ENCODE measurements around the gene ERAS. TPM values are rescaled to one million over a fixed set of nuclear protein-coding genes. Genes with fewer than 3 reads are reported as not detected.

Gene ERAS, protein sequence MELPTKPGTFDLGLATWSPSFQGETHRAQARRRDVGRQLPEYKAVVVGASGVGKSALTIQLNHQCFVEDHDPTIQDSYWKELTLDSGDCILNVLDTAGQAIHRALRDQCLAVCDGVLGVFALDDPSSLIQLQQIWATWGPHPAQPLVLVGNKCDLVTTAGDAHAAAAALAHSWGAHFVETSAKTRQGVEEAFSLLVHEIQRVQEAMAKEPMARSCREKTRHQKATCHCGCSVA
- total RNA-seq (not detected), polyA plus RNA-seq (not detected)

GRCh38 chrX:48826135-48826875 lies at the start of gene ERAS:
ERAS (plus strand) TSS chrX:48826513; CDS start chrX:48829124, 2,611 bp downstream.
- no peaks in the 10 kb centered on the region for H3K27me3 ChIP-seq (ENCODE audit: control insufficient read depth in 4 of 4, insufficient read depth in 4 of 4, low read length in 3 of 4)
- no peaks in the 10 kb centered on the region for H3K4me1 ChIP-seq (ENCODE audit: control insufficient read depth in 4 of 4, insufficient read depth in 4 of 4, low read length in 3 of 4)
- no peak within 1 kb of the TSS for H3K27ac ChIP-seq (ENCODE audit: low read depth in 1 of 2, low read length in 2 of 2)
- TF ChIP-seq NR2F2 (IDR thresholded peaks at IDR 0.05) (no peak), HNF4G (IDR thresholded peaks at IDR 0.05) (no peak), RXRA (IDR thresholded peaks at IDR 0.05) (no peak), YY1 (IDR thresholded peaks at IDR 0.05) (no peak), RAD21 (IDR thresholded peaks at IDR 0.05) (no peak), FOXA2 (IDR thresholded peaks at IDR 0.05) (no peak), FOXA1 (IDR thresholded peaks at IDR 0.05) (no peak), HNF4A (conservative IDR thresholded peaks at IDR 0.05) (no peak), TAF1 (conservative IDR thresholded peaks at IDR 0.05) (no peak), JUND (IDR thresholded peaks at IDR 0.05) (no peak), SP1 (IDR thresholded peaks at IDR 0.05) (no peak), CTCF (IDR thresholded peaks at IDR 0.05; ENCODE audit: low read depth, low read length, missing input control) (no peak), EGR1 (IDR thresholded peaks at IDR 0.05; ENCODE audit: low read depth in 2 of 2) (no peak), MAX (IDR thresholded peaks at IDR 0.05) (no peak), GABPA (IDR thresholded peaks at IDR 0.05 in 1 of 2, conservative IDR thresholded peaks at IDR 0.05 in 1 of 2) (no peak)
- TF ChIP-seq, protein P1, sequence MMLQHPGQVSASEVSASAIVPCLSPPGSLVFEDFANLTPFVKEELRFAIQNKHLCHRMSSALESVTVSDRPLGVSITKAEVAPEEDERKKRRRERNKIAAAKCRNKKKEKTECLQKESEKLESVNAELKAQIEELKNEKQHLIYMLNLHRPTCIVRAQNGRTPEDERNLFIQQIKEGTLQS (IDR thresholded peaks at IDR 0.05) = no peak
- TF ChIP-seq, protein P2, sequence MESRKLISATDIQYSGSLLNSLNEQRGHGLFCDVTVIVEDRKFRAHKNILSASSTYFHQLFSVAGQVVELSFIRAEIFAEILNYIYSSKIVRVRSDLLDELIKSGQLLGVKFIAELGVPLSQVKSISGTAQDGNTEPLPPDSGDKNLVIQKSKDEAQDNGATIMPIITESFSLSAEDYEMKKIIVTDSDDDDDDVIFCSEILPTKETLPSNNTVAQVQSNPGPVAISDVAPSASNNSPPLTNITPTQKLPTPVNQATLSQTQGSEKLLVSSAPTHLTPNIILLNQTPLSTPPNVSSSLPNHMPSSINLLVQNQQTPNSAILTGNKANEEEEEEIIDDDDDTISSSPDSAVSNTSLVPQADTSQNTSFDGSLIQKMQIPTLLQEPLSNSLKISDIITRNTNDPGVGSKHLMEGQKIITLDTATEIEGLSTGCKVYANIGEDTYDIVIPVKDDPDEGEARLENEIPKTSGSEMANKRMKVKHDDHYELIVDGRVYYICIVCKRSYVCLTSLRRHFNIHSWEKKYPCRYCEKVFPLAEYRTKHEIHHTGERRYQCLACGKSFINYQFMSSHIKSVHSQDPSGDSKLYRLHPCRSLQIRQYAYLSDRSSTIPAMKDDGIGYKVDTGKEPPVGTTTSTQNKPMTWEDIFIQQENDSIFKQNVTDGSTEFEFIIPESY (IDR thresholded peaks at IDR 0.05) = no peak
- DNase-seq (ENCODE audit: low spot score) = no peak
- WGBS = 73% methylated on average over 67 of the region's 67 CpGs
- H3K9me3 ChIP-seq (ENCODE audit: control insufficient read depth in 4 of 4, low read length in 3 of 4) = peaks cover 0 to 2% (median 0%) of the 10 kb centered on the region in 4 donors
- H3K36me3 ChIP-seq (ENCODE audit: control insufficient read depth in 4 of 4, insufficient read depth in 3 of 4, low read depth in 1 of 4, low read length in 3 of 4) = peaks cover 2 to 34% (median 15%) of the 10 kb centered on the region in 4 donors
- H3K4me3 ChIP-seq (ENCODE audit: low read depth in 1 of 3, low read length in 3 of 3) = no peak within 1 kb of the TSS
- H3K9ac ChIP-seq (ENCODE audit: low read depth in 1 of 2, low read length in 2 of 2) = no peak within 1 kb of the TSS

GRCh38 chrX:48776818-48777439 lies 49.4 kb upstream of the ERAS start:
- Histone ChIP-seq H3K9me3 (ENCODE audit: control insufficient read depth in 4 of 4, low read length in 3 of 4) (no peaks in the 10 kb centered on the region), H3K4me3 (ENCODE audit: low read depth in 1 of 3, low read length in 3 of 3) (no peak overlapping the region), H3K27me3 (ENCODE audit: control insufficient read depth in 4 of 4, insufficient read depth in 4 of 4, low read length in 3 of 4) (no peaks in the 10 kb centered on the region), H3K9ac (ENCODE audit: low read depth in 1 of 2, low read length in 2 of 2) (no peak overlapping the region), H3K36me3 (ENCODE audit: control insufficient read depth in 4 of 4, insufficient read depth in 3 of 4, low read depth in 1 of 4, low read length in 3 of 4) (no peaks in the 10 kb centered on the region), H3K4me1 (ENCODE audit: control insufficient read depth in 4 of 4, insufficient read depth in 4 of 4, low read length in 3 of 4) (no peaks in the 10 kb centered on the region), H3K27ac (ENCODE audit: low read depth in 1 of 2, low read length in 2 of 2) (no peak overlapping the region)
- no peak for DNase-seq (ENCODE audit: low spot score)
- 90% methylated on average over 13 of the region's 13 CpGs for WGBS
- TF ChIP-seq YY1 (IDR thresholded peaks at IDR 0.05) (no peak), HNF4G (IDR thresholded peaks at IDR 0.05) (no peak), FOXA2 (IDR thresholded peaks at IDR 0.05) (no peak), TAF1 (conservative IDR thresholded peaks at IDR 0.05) (no peak), EGR1 (IDR thresholded peaks at IDR 0.05; ENCODE audit: low read depth in 2 of 2) (no peak), GABPA (IDR thresholded peaks at IDR 0.05 in 1 of 2, conservative IDR thresholded peaks at IDR 0.05 in 1 of 2) (no peak)
- TF ChIP-seq, protein P3, sequence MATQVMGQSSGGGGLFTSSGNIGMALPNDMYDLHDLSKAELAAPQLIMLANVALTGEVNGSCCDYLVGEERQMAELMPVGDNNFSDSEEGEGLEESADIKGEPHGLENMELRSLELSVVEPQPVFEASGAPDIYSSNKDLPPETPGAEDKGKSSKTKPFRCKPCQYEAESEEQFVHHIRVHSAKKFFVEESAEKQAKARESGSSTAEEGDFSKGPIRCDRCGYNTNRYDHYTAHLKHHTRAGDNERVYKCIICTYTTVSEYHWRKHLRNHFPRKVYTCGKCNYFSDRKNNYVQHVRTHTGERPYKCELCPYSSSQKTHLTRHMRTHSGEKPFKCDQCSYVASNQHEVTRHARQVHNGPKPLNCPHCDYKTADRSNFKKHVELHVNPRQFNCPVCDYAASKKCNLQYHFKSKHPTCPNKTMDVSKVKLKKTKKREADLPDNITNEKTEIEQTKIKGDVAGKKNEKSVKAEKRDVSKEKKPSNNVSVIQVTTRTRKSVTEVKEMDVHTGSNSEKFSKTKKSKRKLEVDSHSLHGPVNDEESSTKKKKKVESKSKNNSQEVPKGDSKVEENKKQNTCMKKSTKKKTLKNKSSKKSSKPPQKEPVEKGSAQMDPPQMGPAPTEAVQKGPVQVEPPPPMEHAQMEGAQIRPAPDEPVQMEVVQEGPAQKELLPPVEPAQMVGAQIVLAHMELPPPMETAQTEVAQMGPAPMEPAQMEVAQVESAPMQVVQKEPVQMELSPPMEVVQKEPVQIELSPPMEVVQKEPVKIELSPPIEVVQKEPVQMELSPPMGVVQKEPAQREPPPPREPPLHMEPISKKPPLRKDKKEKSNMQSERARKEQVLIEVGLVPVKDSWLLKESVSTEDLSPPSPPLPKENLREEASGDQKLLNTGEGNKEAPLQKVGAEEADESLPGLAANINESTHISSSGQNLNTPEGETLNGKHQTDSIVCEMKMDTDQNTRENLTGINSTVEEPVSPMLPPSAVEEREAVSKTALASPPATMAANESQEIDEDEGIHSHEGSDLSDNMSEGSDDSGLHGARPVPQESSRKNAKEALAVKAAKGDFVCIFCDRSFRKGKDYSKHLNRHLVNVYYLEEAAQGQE (IDR thresholded peaks at IDR 0.05) = no peak
- TF ChIP-seq, protein P2 (IDR thresholded peaks at IDR 0.05) = no peak
- TF ChIP-seq, protein P1 (IDR thresholded peaks at IDR 0.05) = no peak

All from liver (tissue), 9 donors.